HG02938 (cell line): ENCODE data around the gene SH3BP2.

Experiments used
- ATAC-seq: cut with Tn5 transposase; IDR thresholded peaks from one replicate; pipeline ENCODE4 v1.9.1; 2021; ENCODE audit warnings: mild to moderate bottlenecking, moderate library complexity; ENCODE audit not compliant: unreplicated experiment

The SH3BP2 gene

GRCh38 chr4:2867758-2868491 is 75.0 kb downstream of the SH3BP2 start:
- ATAC-seq = no peak

- ATAC-seq = no peak
Measured at GRCh38 chr4:2868877-2869487, 76.1 kb downstream of the SH3BP2 start.

- ATAC-seq = no peak
Measured at GRCh38 chr4:2869659-2870058, 76.8 kb downstream of the SH3BP2 start.

GRCh38 chr4:2870082-2870481 is 77.2 kb downstream of the SH3BP2 start:
- ATAC-seq = no peak

GRCh38 chr4:2871466-2871865 is 78.6 kb downstream of the SH3BP2 start:
- ATAC-seq = no peak

- no peak for ATAC-seq
Measured at GRCh38 chr4:2871911-2872310, 79.0 kb downstream of the SH3BP2 start.

GRCh38 chr4:2873329-2873728 is 80.4 kb downstream of the SH3BP2 start:
- ATAC-seq = no peak

- ATAC-seq = no peak
Measured at GRCh38 chr4:2874861-2875260, 82.0 kb downstream of the SH3BP2 start.

- no peak for ATAC-seq
Measured at GRCh38 chr4:2875556-2875955, 82.7 kb downstream of the SH3BP2 start.

- no peak for ATAC-seq
Measured at GRCh38 chr4:2878346-2878745, 85.5 kb downstream of the SH3BP2 start.

GRCh38 chr4:2879026-2879425 is 86.1 kb downstream of the SH3BP2 start:
- ATAC-seq = no peak

- ATAC-seq = no peak
Measured at GRCh38 chr4:2881431-2881830, 88.5 kb downstream of the SH3BP2 start.

- ATAC-seq = no peak
Measured at GRCh38 chr4:2882341-2882740, 89.5 kb downstream of the SH3BP2 start.

- no peak for ATAC-seq
Measured at GRCh38 chr4:2886161-2886560, 93.3 kb downstream of the SH3BP2 start.

- no peak for ATAC-seq
Measured at GRCh38 chr4:2886622-2887021, 93.7 kb downstream of the SH3BP2 start.

- ATAC-seq = no peak
Measured at GRCh38 chr4:2887343-2887742, 94.5 kb downstream of the SH3BP2 start.

- ATAC-seq = no peak
Measured at GRCh38 chr4:2888886-2889285, 96.0 kb downstream of the SH3BP2 start.
